GM23338 (cell line): ENCODE measurements around the gene CAPZB. TPM values are rescaled to one million over a fixed set of nuclear protein-coding genes. Genes with fewer than 3 reads are reported as not detected.

Experiments used
- ATAC-seq: fragments of 200-7000 bp; cut with Tn5 transposase; 3 replicates; pipeline ENCODE4 v1.9.1; 2020
- DNase-seq: peaks from one replicate; pipeline ENCODE4 v3.0.0-alpha.2; 2015; ENCODE audit warnings: low spot score
- H2AFZ ChIP-seq: fragments of 200-600 bp; sonication (generic); 2 replicates; pipeline ENCODE4 v1.8.0; 2016; ENCODE audit warnings: antibody characterized with exemption, mild to moderate bottlenecking, moderate library complexity
- H3F3A ChIP-seq: fragments of 200-600 bp; sonication (generic); replicated peaks from 2 replicates; pipeline ENCODE4 v1.8.0; 2017; ENCODE audit warnings: antibody characterized with exemption, mixed run types, low read depth
- H3K27ac ChIP-seq: fragments of 200-600 bp; sonication (generic); 2 replicates; pipeline ENCODE4 v1.6.1; 2016; ENCODE audit warnings: low read depth
- H3K27me3 ChIP-seq: fragments of 200-600 bp; sonication (generic); 2 replicates; pipeline ENCODE4 v1.8.0; 2016; ENCODE audit warnings: mild to moderate bottlenecking, mixed run types, moderate library complexity; ENCODE audit not compliant: insufficient read depth
- H3K36me3 ChIP-seq: fragments of 200-600 bp; sonication (generic); 2 replicates; pipeline ENCODE4 v1.8.0; 2016; ENCODE audit warnings: mild to moderate bottlenecking; ENCODE audit not compliant: insufficient read depth
- H3K4me1 ChIP-seq: fragments of 200-600 bp; sonication (generic); 2 replicates; pipeline ENCODE4 v1.8.0; 2016; ENCODE audit warnings: mild to moderate bottlenecking, moderate library complexity; ENCODE audit not compliant: insufficient read depth
- H3K4me2 ChIP-seq: fragments of 200-600 bp; sonication (generic); 2 replicates; pipeline ENCODE4 v1.7.1; 2017; ENCODE audit warnings: mixed run types
- H3K4me3 ChIP-seq: fragments of 200-600 bp; sonication (generic); 2 replicates; pipeline ENCODE4 v1.6.1; 2016; ENCODE audit warnings: mixed run types
- H3K79me2 ChIP-seq: fragments of 200-600 bp; sonication (generic); replicated peaks from 2 replicates; pipeline ENCODE4 v1.8.0; 2017; ENCODE audit warnings: mild to moderate bottlenecking; ENCODE audit not compliant: insufficient read depth
- H3K9me2 ChIP-seq: fragments of 200-600 bp; sonication (generic); 2 replicates; pipeline ENCODE4 v1.8.0; 2017; ENCODE audit not compliant: insufficient read depth
- H4K20me1 ChIP-seq: fragments of 200-600 bp; sonication (generic); replicated peaks from 2 replicates; pipeline ENCODE4 v1.8.0; 2017; ENCODE audit warnings: mild to moderate bottlenecking; ENCODE audit not compliant: insufficient read depth
- H3K27ac Mint-ChIP-seq: 2 replicates; pipeline ENCODE4 v1.8.0; 2020; ENCODE audit warnings: inconsistent platforms, mild to moderate bottlenecking, moderate library complexity, mixed read lengths
- H3K27me3 Mint-ChIP-seq: 3 replicates; pipeline ENCODE4 v1.8.0; 2022; ENCODE audit warnings: low read depth, mild to moderate bottlenecking, moderate library complexity, mixed read lengths, inconsistent platforms; ENCODE audit not compliant: insufficient read depth, poor library complexity
- H3K36me3 Mint-ChIP-seq: 3 replicates; pipeline ENCODE4 v1.8.0; 2021; ENCODE audit warnings: low read depth, mild to moderate bottlenecking, inconsistent platforms, moderate library complexity, mixed read lengths
- H3K4me1 Mint-ChIP-seq: 3 replicates; pipeline ENCODE4 v1.8.0; 2020; ENCODE audit warnings: mild to moderate bottlenecking, inconsistent platforms, mixed read lengths
- H3K4me3 Mint-ChIP-seq: 3 replicates; pipeline ENCODE4 v1.8.0; 2021; ENCODE audit warnings: moderate library complexity, mild to moderate bottlenecking, inconsistent platforms, mixed read lengths
- H3K9me3 Mint-ChIP-seq: 3 replicates; pipeline ENCODE4 v1.8.0; 2020; ENCODE audit warnings: moderate library complexity, mild to moderate bottlenecking, inconsistent platforms, mixed read lengths
- CREB1 ChIP-seq: fragments of 250-450 bp; sonication (Bioruptor Pico); IDR thresholded peaks from 2 replicates; pipeline ENCODE4 v1.5.0; 2020; ENCODE audit warnings: low read depth, mild to moderate bottlenecking, moderate library complexity
- CTCF ChIP-seq, 2 experiments: fragments of 200-600 bp in 1 of 2; sonication (generic) in 1 of 2; conservative IDR thresholded peaks; 2 replicates each; pipeline versions ENCODE4 v1.5.1 to v1.6.1; 2016 to 2017; ENCODE audit warnings: antibody characterized with exemption in 2 of 2, low read depth in 2 of 2, mild to moderate bottlenecking in 2 of 2, moderate library complexity in 1 of 2
- EZH2 ChIP-seq: fragments of 200-600 bp; sonication (generic); IDR thresholded peaks from one replicate; pipeline ENCODE4 v1.8.0; 2017; ENCODE audit warnings: antibody characterized with exemption, mild to moderate bottlenecking, low read depth; ENCODE audit not compliant: unreplicated experiment
- EZH2phosphoT487 ChIP-seq: fragments of 200-600 bp; sonication (generic); IDR thresholded peaks from one replicate; pipeline ENCODE4 v1.8.1; 2018; ENCODE audit warnings: antibody characterized with exemption; ENCODE audit not compliant: unreplicated experiment
- NANOG ChIP-seq: IDR thresholded peaks from 2 replicates; pipeline ENCODE4 v1.6.1; 2016; ENCODE audit warnings: antibody characterized with exemption, borderline replicate concordance
- POLR2AphosphoS5 ChIP-seq: IDR thresholded peaks from 2 replicates; pipeline ENCODE4 v1.6.1; 2016; ENCODE audit warnings: antibody characterized with exemption, low read depth
- REST ChIP-seq: IDR thresholded peaks from one replicate; pipeline ENCODE4 v1.6.1; 2018; ENCODE audit warnings: antibody characterized with exemption; ENCODE audit not compliant: unreplicated experiment
- STAT1 ChIP-seq: IDR thresholded peaks from one replicate; pipeline ENCODE4 v1.6.1; 2016; ENCODE audit warnings: antibody characterized with exemption; ENCODE audit not compliant: unreplicated experiment
- polyA plus RNA-seq: library from polyadenylated mRNA; unstranded; fragments of >200 nt; fragmentation: Nextera tagmentation; extraction: Ambion mirVana; gene quantifications from 2 replicates; pipeline ENCODE4 v1.2.1, GENCODE V29; 2016
- total RNA-seq: library from RNA; depleted of rRNA; stranded (reverse); fragments of >200 nt; shearing (Covaris generic); gene quantifications from 2 replicates; pipeline ENCODE4 v1.2.3, GENCODE V29; 2014

CAPZB gene
- total and polyA plus RNA-seq, 2 experiments from 2014 or later: 195 to 348 TPM

DNA sequence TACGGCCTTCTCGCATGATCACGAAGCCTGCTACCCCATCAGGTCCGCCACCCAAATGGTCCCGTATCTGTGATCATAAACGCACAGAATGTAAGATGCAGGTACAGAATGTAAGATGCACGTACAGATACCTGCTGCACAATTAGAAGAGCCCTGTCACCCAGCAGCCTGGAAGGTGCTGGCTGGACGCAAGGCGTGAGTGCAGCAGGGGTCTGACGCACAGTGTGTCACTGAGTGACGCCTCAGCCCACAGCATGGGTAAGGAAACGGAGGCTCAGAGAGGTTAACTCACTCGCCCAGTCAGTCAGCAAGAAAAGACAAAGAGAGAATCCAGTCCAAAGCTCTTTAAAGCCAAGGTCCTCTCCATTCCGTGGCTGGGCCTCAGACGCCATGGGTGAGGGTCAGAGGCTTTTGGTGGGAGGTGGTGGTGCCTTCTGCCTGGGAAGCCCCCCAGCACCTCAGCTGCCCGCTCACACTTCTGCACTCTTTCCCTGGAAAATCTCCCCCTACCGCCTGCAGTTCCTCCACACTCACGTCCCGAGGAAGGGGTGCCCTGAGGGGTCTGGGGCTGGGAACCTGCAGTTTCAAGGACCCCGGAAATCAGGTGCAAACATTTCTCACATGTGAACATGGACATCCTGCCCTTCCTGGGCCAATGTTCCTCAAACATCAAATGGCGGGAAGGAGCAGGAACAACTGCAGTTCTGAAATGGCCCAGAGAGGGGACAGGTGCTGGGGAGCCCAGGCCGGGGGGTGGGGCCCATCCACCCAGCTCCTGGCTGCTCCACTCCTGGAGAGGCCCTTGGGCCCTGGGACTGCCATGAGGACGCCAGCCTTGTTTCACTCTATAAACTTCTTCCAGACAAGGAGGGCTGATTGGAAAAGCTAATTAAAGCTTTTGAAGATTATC is 113.9 kb downstream of the CAPZB start:
- Histone ChIP-seq H3K4me2 (no peak overlapping the region), H3K9me2 (no peaks in the 10 kb centered on the region), H3K27me3 (no peaks in the 10 kb centered on the region), H3K79me2 (peaks cover 23% of the 10 kb centered on the region), H3K36me3 (no peaks in the 10 kb centered on the region), H3K4me3 (no peak overlapping the region), H3K4me1 (no peaks in the 10 kb centered on the region), H3K27ac (no peak overlapping the region), H3F3A (0 out of 2 replicates have a peak, but pooled peaks cover under 1% of the 10 kb centered on the region), H2AFZ (no peak overlapping the region), H4K20me1 (peaks cover 35% of the 10 kb centered on the region)
- H3K9me3 Mint-ChIP-seq: no peaks in the 10 kb centered on the region
- TF ChIP-seq EZH2: no peak
- peaks cover 11% of the 10 kb centered on the region; the same call in 1 of the 3 replicates for H3K36me3 Mint-ChIP-seq
- H3K4me3 Mint-ChIP-seq: no peak overlapping the region
- ATAC-seq: no peak
- H3K4me1 Mint-ChIP-seq: peaks cover 2% of the 10 kb centered on the region; the same call in 2 of the 3 replicates
- peaks cover 8% of the 10 kb centered on the region for H3K27me3 Mint-ChIP-seq
- DNase-seq: no peak
- H3K27ac Mint-ChIP-seq: no peak overlapping the region

GRCh38 chr1:19370453-19371170 is 114.7 kb downstream of the CAPZB start:
- ATAC-seq: no peak
- Histone ChIP-seq H3K36me3 (no peaks in the 10 kb centered on the region), H3F3A (no peaks in the 10 kb centered on the region), H3K4me2 (no peak overlapping the region), H2AFZ (no peak overlapping the region), H3K27ac (no peak overlapping the region), H3K79me2 (peaks cover 27% of the 10 kb centered on the region), H3K4me3 (no peak overlapping the region), H4K20me1 (peaks cover 38% of the 10 kb centered on the region), H3K27me3 (no peaks in the 10 kb centered on the region), H3K4me1 (no peaks in the 10 kb centered on the region), H3K9me2 (no peaks in the 10 kb centered on the region)
- peak overlapping the region; percentile 84 for H3K27ac Mint-ChIP-seq
- DNase-seq: no peak
- peaks cover 2% of the 10 kb centered on the region; the same call in 2 of the 3 replicates for H3K4me1 Mint-ChIP-seq
- no peaks in the 10 kb centered on the region for H3K9me3 Mint-ChIP-seq
- H3K27me3 Mint-ChIP-seq: peaks cover 8% of the 10 kb centered on the region
- TF ChIP-seq CTCF (conservative IDR thresholded peaks at IDR 0.05; ENCODE audit: low read depth in 2 of 2) (no peak), POLR2AphosphoS5 (no peak), EZH2 (no peak), NANOG (no peak), REST (no peak), CREB1 (no peak), STAT1 (no peak), EZH2phosphoT487 (no peak)
- H3K4me3 Mint-ChIP-seq: no peak overlapping the region
- peaks cover 7% of the 10 kb centered on the region; the same call in 1 of the 3 replicates for H3K36me3 Mint-ChIP-seq
